Lower lobe of right lung (tissue), 2 donors: ENCODE measurements around the gene YES1. TPM values are rescaled to one million over a fixed set of nuclear protein-coding genes. Genes with fewer than 3 reads are reported as not detected.
"Not testable (repeated sequence)": the region's sequence is repeated elsewhere in the genome, so short reads cannot be mapped to it uniquely, and the experiment has no call there.

Experiments used
- ATAC-seq, 2 donors: fragments of 200-7000 bp; cut with Tn5 transposase; one replicate each; pipeline ENCODE4 v1.9.1; 2020 to 2022; ENCODE audit warnings: mild to moderate bottlenecking in 2 of 2, moderate library complexity in 2 of 2
- DNase-seq: peaks from one replicate; pipeline ENCODE4 v3.0.0-alpha.2; 2020
- H3K27ac ChIP-seq: fragments of 200-600 bp; one replicate; pipeline ENCODE4 v1.8.0; 2022
- H3K27me3 ChIP-seq: fragments of 200-600 bp; one replicate; pipeline ENCODE4 v1.8.0; 2022; ENCODE audit warnings: low read depth
- H3K36me3 ChIP-seq: fragments of 200-600 bp; one replicate; pipeline ENCODE4 v1.8.0; 2022; ENCODE audit warnings: mild to moderate bottlenecking
- H3K4me1 ChIP-seq: fragments of 200-600 bp; one replicate; pipeline ENCODE4 v1.8.0; 2022
- H3K4me3 ChIP-seq: fragments of 200-600 bp; one replicate; pipeline ENCODE4 v1.8.0; 2022; ENCODE audit warnings: mild to moderate bottlenecking
- H3K9me3 ChIP-seq: fragments of 200-600 bp; one replicate; pipeline ENCODE4 v1.8.0; 2022
- intact Hi-C: fragments of 100-400 bp; cut with DNase I; formaldehyde crosslinking; loops from one replicate; pipeline ENCODE4 v1.11.0; 2022
- total RNA-seq: library from RNA; stranded (reverse); fragmentation: NEBNext Ultra II Directional; extraction: Animal tissue kit (Norgen Biotek cat#: 25700); gene quantifications from one replicate; pipeline ENCODE4 v1.2.1, GENCODE V29; 2021
- TF ChIP-seq, protein P1 (sequence below): fragments of 200-600 bp; IDR thresholded peaks from one replicate; pipeline ENCODE4 v1.8.0; 2022; ENCODE audit warnings: antibody characterized with exemption, mild to moderate bottlenecking
- donor health status: DM: no; HTN: yes; CAD: no; lungs with severe emphysema.

YES1 gene
- total RNA-seq, 1 donor from 2014 or later = 42.0 TPM

DNA sequence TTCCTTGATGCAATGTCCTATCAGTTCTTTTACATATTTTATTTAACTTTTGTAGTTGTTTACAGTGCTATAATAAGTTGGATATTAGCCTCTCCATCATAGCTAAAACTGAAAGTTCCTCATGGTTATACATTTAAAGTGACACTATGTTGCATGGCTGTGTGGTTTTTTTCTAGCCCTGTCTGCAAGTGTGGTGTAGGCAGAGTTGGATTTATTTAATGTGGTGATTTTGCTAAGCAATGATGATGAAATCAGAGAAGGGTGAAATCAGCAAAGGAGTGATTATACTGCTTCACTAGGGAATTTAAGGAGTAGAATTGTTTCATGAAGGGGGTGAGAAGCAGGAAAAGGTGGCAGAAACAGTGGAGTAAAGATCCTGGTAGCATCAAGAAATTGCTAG, 81.3 kb downstream of the YES1 start:
- intact Hi-C loops = no loop called here
- H3K4me1 ChIP-seq = no peaks in the 10 kb centered on the region
- no peak for ATAC-seq
- H3K4me3 ChIP-seq = no peak overlapping the region
- no peaks in the 10 kb centered on the region for H3K27me3 ChIP-seq
- DNase-seq = no peak
- H3K27ac ChIP-seq = no peak overlapping the region
- TF ChIP-seq, protein P1, sequence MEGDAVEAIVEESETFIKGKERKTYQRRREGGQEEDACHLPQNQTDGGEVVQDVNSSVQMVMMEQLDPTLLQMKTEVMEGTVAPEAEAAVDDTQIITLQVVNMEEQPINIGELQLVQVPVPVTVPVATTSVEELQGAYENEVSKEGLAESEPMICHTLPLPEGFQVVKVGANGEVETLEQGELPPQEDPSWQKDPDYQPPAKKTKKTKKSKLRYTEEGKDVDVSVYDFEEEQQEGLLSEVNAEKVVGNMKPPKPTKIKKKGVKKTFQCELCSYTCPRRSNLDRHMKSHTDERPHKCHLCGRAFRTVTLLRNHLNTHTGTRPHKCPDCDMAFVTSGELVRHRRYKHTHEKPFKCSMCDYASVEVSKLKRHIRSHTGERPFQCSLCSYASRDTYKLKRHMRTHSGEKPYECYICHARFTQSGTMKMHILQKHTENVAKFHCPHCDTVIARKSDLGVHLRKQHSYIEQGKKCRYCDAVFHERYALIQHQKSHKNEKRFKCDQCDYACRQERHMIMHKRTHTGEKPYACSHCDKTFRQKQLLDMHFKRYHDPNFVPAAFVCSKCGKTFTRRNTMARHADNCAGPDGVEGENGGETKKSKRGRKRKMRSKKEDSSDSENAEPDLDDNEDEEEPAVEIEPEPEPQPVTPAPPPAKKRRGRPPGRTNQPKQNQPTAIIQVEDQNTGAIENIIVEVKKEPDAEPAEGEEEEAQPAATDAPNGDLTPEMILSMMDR = no peak
- peaks cover 24% of the 10 kb centered on the region for H3K36me3 ChIP-seq
- no peaks in the 10 kb centered on the region for H3K9me3 ChIP-seq

DNA sequence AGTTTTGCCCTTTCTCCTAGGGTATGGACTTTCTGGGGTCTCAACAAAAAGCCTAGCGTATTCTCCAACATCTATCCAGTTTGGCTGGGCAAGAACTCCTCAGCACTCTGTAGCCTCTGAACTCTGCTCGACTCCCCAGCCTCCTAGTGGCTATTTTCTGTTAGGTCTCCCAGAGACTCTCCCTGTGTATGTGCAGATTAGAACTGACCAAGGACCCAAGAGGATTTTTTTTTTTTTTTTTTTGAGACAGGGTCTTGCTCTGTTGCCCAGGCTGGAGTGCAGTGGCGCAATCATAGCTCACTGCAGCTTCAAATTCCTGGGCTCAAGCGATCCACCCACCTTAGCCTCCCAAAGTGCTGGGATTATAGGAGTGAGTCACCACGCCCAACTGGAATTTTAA, 81.9 kb downstream of the YES1 start:
- H3K36me3 ChIP-seq = peaks cover 19% of the 10 kb centered on the region
- intact Hi-C loops, H3K27ac ChIP-seq, H3K9me3 ChIP-seq, H3K27me3 ChIP-seq, H3K4me1 ChIP-seq, DNase-seq, ATAC-seq, H3K4me3 ChIP-seq: not testable (repeated sequence)

DNA sequence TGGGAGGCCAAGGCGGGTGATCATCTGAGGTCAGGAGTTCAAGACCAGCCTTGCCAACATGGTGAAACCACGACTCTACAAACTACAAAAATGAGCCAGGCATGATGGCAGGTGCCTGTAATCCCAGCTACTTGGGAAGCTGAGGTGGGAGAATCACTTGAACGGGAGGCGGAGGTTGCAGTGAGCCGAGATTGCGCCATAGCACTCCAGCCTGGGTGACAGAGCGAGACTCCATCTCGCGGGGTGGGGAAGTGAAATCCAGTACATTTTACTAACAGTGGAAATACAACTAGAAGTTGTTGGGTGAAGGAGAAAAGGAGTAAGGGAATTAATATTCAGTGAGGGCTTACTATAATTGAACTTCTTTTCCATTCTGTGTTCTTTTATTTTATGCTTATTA, 86.4 kb downstream of the YES1 start:
- ATAC-seq = no peak
- H3K4me1 ChIP-seq = no peaks in the 10 kb centered on the region
- H3K4me3 ChIP-seq = no peak overlapping the region
- H3K27ac ChIP-seq = no peak overlapping the region
- H3K9me3 ChIP-seq = no peaks in the 10 kb centered on the region
- TF ChIP-seq, protein P1 = no peak
- no peaks in the 10 kb centered on the region for H3K27me3 ChIP-seq
- intact Hi-C loops = no loop called here
- no peaks in the 10 kb centered on the region for H3K36me3 ChIP-seq
- DNase-seq = no peak

- Histone ChIP-seq H3K9me3 (no peaks in the 10 kb centered on the region), H3K4me3 (no peak overlapping the region), H3K27ac (no peak overlapping the region), H3K4me1 (no peaks in the 10 kb centered on the region), H3K36me3 (no peaks in the 10 kb centered on the region), H3K27me3 (no peaks in the 10 kb centered on the region)
- TF ChIP-seq, protein P1 = no peak
- DNase-seq (no peak), ATAC-seq (no peak)
- intact Hi-C loops = no loop called here
Observed at GRCh38 chr18:723541-724080, 88.4 kb downstream of the YES1 start.

- DNase-seq = no peak
- H3K27ac ChIP-seq = no peak overlapping the region
- no peaks in the 10 kb centered on the region for H3K27me3 ChIP-seq
- intact Hi-C loops = no loop called here
- no peak for ATAC-seq
- TF ChIP-seq, protein P1 = no peak
- H3K9me3 ChIP-seq = no peaks in the 10 kb centered on the region
- no peak overlapping the region for H3K4me3 ChIP-seq
- H3K4me1 ChIP-seq = no peaks in the 10 kb centered on the region
- no peaks in the 10 kb centered on the region for H3K36me3 ChIP-seq
Observed at GRCh38 chr18:717003-717402, 95.0 kb downstream of the YES1 start.

DNA sequence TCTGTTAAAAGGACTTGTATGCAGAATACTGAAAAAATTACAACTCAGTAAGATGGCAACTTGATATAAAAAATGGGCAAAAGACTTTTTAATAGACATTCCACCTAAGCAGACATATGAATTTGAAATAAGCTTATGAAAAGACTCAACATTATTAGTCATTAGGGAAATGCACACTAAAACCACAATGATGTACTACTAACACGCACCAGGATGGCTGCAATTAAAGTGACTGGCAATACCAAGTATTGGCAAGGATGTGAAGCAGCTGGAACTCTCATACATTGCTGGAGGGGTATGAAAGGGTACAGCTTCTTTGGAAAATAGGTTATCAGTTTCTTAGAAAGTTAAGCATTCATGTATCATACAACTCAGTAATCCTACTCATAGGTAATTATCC, 96.4 kb downstream of the YES1 start:
- no peaks in the 10 kb centered on the region for H3K9me3 ChIP-seq
- no peak for ATAC-seq
- no peaks in the 10 kb centered on the region for H3K36me3 ChIP-seq
- intact Hi-C loops = no loop called here
- TF ChIP-seq, protein P1 = no peak
- DNase-seq = no peak
- H3K27ac ChIP-seq = no peak overlapping the region
- peaks cover 9% of the 10 kb centered on the region for H3K4me1 ChIP-seq
- no peak overlapping the region for H3K4me3 ChIP-seq
- no peaks in the 10 kb centered on the region for H3K27me3 ChIP-seq
